H9 (cell line): ENCODE measurements around the gene BCL11B. TPM values are rescaled to one million over a fixed set of nuclear protein-coding genes. Genes with fewer than 3 reads are reported as not detected.

Source experiments
- DNase-seq: peaks from one replicate; pipeline ENCODE4 v3.0.0-alpha.2; 2017
- H2AFZ ChIP-seq: one replicate; pipeline ENCODE4 v1.6.1; 2013; ENCODE audit warnings: mild to moderate bottlenecking, low read length, control low read depth, moderate library complexity
- H2AK5ac ChIP-seq: 2 replicates; pipeline ENCODE4 v1.6.1; 2013; ENCODE audit warnings: low read length, control low read depth, mixed read lengths; ENCODE audit not compliant: insufficient read length
- H2BK120ac ChIP-seq: one replicate; pipeline ENCODE4 v1.6.1; 2013; ENCODE audit warnings: low read depth, mild to moderate bottlenecking, low read length, control low read depth, inconsistent platforms; ENCODE audit not compliant: poor library complexity, severe bottlenecking
- H2BK12ac ChIP-seq: 2 replicates; pipeline ENCODE4 v1.6.1; 2013; ENCODE audit warnings: low read length, control low read depth, mixed read lengths, low read depth; ENCODE audit not compliant: insufficient read length
- H2BK15ac ChIP-seq: 2 replicates; pipeline ENCODE4 v1.6.1; 2013; ENCODE audit warnings: low read depth, low read length, control low read depth
- H2BK20ac ChIP-seq: one replicate; pipeline ENCODE4 v1.6.1; 2013; ENCODE audit warnings: low read depth, mild to moderate bottlenecking, low read length, control low read depth, inconsistent platforms; ENCODE audit not compliant: poor library complexity, severe bottlenecking
- H2BK5ac ChIP-seq: 2 replicates; pipeline ENCODE4 v1.6.1; 2013; ENCODE audit warnings: low read length, control low read depth, mixed read lengths; ENCODE audit not compliant: insufficient read length
- H3K14ac ChIP-seq: 2 replicates; pipeline ENCODE4 v1.6.1; 2013; ENCODE audit warnings: low read length, control low read depth; ENCODE audit not compliant: insufficient read depth
- H3K18ac ChIP-seq: 2 replicates; pipeline ENCODE4 v1.6.1; 2013; ENCODE audit warnings: low read depth, mild to moderate bottlenecking, mixed read lengths, low read length, control low read depth; ENCODE audit not compliant: insufficient read length
- H3K23ac ChIP-seq: 2 replicates; pipeline ENCODE4 v1.6.1; 2013; ENCODE audit warnings: low read length, control low read depth, mixed read lengths, low read depth; ENCODE audit not compliant: insufficient read length
- H3K23me2 ChIP-seq: 2 replicates; pipeline ENCODE4 v1.6.1; 2013; ENCODE audit warnings: low read depth, mild to moderate bottlenecking, mixed read lengths, low read length, control low read depth; ENCODE audit not compliant: insufficient read length, poor library complexity, severe bottlenecking
- H3K27ac ChIP-seq: 2 replicates; pipeline ENCODE4 v1.5.1; 2013; ENCODE audit warnings: low read length, control low read depth, mixed read lengths, low read depth; ENCODE audit not compliant: insufficient read length
- H3K27me3 ChIP-seq: 2 replicates; pipeline ENCODE4 v1.6.1; 2013; ENCODE audit warnings: low read length, control low read depth, inconsistent platforms; ENCODE audit not compliant: insufficient read depth
- H3K4ac ChIP-seq: 2 replicates; pipeline ENCODE4 v1.6.1; 2013; ENCODE audit warnings: low read depth, mild to moderate bottlenecking, control low read depth, inconsistent platforms, low read length, moderate library complexity
- H3K4me1 ChIP-seq: 2 replicates; pipeline ENCODE4 v1.6.1; 2013; ENCODE audit warnings: low read length, control low read depth, inconsistent platforms; ENCODE audit not compliant: insufficient read depth
- H3K4me2 ChIP-seq: 2 replicates; pipeline ENCODE4 v1.6.1; 2013; ENCODE audit warnings: low read length, control low read depth, mixed read lengths; ENCODE audit not compliant: insufficient read length, insufficient read depth
- H3K56ac ChIP-seq: 2 replicates; pipeline ENCODE4 v1.6.1; 2013; ENCODE audit warnings: low read depth, mild to moderate bottlenecking, mixed read lengths, low read length, control low read depth; ENCODE audit not compliant: insufficient read length
- H3K79me1 ChIP-seq: 2 replicates; pipeline ENCODE4 v1.6.1; 2013; ENCODE audit warnings: low read depth, mild to moderate bottlenecking, moderate library complexity, low read length, control low read depth, inconsistent platforms; ENCODE audit not compliant: insufficient read depth, poor library complexity, severe bottlenecking
- H3K79me2 ChIP-seq: 2 replicates; pipeline ENCODE4 v1.6.1; 2013; ENCODE audit warnings: low read length, control low read depth, inconsistent platforms; ENCODE audit not compliant: insufficient read depth
- H3K9ac ChIP-seq: 2 replicates; pipeline ENCODE4 v1.6.1; 2013; ENCODE audit warnings: low read length, control low read depth, mixed read lengths; ENCODE audit not compliant: insufficient read length; ENCODE audit errors: extremely low read depth
- H3K9me3 ChIP-seq: one replicate; pipeline ENCODE4 v1.6.1; 2013; ENCODE audit warnings: low read depth, low read length, inconsistent platforms; ENCODE audit not compliant: control insufficient read depth
- H3T11ph ChIP-seq: one replicate; pipeline ENCODE4 v1.6.1; 2013; ENCODE audit warnings: mild to moderate bottlenecking, low read length, control low read depth, inconsistent platforms
- H4K20me1 ChIP-seq: one replicate; pipeline ENCODE4 v1.6.1; 2013; ENCODE audit not compliant: control insufficient read depth, insufficient read length, insufficient read depth
- H4K5ac ChIP-seq: 2 replicates; pipeline ENCODE4 v1.6.1; 2013; ENCODE audit warnings: low read depth, mild to moderate bottlenecking, mixed read lengths, low read length, control low read depth; ENCODE audit not compliant: insufficient read length
- H4K8ac ChIP-seq: replicated peaks from 2 replicates; pipeline ENCODE4 v1.6.1; 2013; ENCODE audit warnings: low read length, control low read depth, mixed read lengths, low read depth; ENCODE audit not compliant: insufficient read length
- H4K91ac ChIP-seq: 2 replicates; pipeline ENCODE4 v1.6.1; 2013; ENCODE audit warnings: low read depth, mild to moderate bottlenecking, moderate library complexity, mixed read lengths, low read length, control low read depth; ENCODE audit not compliant: insufficient read length
- H3K27ac Mint-ChIP-seq, 3 experiments: 2 replicates in 2 of 3; 3 replicates in 1 of 3; pipeline ENCODE4 v1.8.0; 2020 to 2021; ENCODE audit warnings: mixed read lengths in 3 of 3, mild to moderate bottlenecking in 1 of 3, moderate library complexity in 1 of 3
- H3K27me3 Mint-ChIP-seq: 2 replicates; pipeline ENCODE4 v1.8.0; 2021; ENCODE audit warnings: low read depth, mild to moderate bottlenecking, moderate library complexity, mixed read lengths
- H3K36me3 Mint-ChIP-seq, 3 experiments: 2 replicates in 2 of 3; 3 replicates in 1 of 3; pipeline ENCODE4 v1.8.0; 2020 to 2021; ENCODE audit warnings: low read depth in 3 of 3, mixed read lengths in 3 of 3; ENCODE audit not compliant: insufficient read depth in 1 of 3
- H3K4me1 Mint-ChIP-seq, 2 experiments: 2 replicates each; pipeline ENCODE4 v1.8.0; 2020; ENCODE audit warnings: mixed read lengths in 2 of 2
- H3K4me3 Mint-ChIP-seq, 2 experiments: 2 replicates in 1 of 2; 3 replicates in 1 of 2; pipeline ENCODE4 v1.8.0; 2020 to 2021; ENCODE audit warnings: mild to moderate bottlenecking in 2 of 2, mixed read lengths in 2 of 2, moderate library complexity in 1 of 2
- H3K9me3 Mint-ChIP-seq, 2 experiments: 2 replicates in 1 of 2; 3 replicates in 1 of 2; pipeline ENCODE4 v1.8.0; 2020; ENCODE audit warnings: mild to moderate bottlenecking in 2 of 2, mixed read lengths in 2 of 2, moderate library complexity in 1 of 2
- CTCF ChIP-seq: fragments of 200-600 bp; sonication (generic); conservative IDR thresholded peaks from 3 replicates; pipeline ENCODE4 v1.8.0; 2021; ENCODE audit warnings: antibody characterized with exemption, mild to moderate bottlenecking
- WGBS: extraction: QIAGEN DNeasy Blood & Tissue Kit; methylation state at CpG from one replicate; pipeline ENCODE4 v1.1.7; 2013; ENCODE audit warnings: missing lambda C conversion rate, low lambda C conversion rate, mixed read lengths; ENCODE audit not compliant: insufficient read length; ENCODE audit errors: extremely low coverage; 5-methylcytosine and 5-hydroxymethylcytosine counted together
- total RNA-seq: library from RNA; stranded (reverse); gene quantifications from 2 replicates; pipeline ENCODE4 v1.2.1, GENCODE V29; 2021

Gene BCL11B
- total RNA-seq, 1 experiment from 2014 or later = 4.9 TPM

- Histone ChIP-seq H3K18ac (no peak overlapping the region), H2BK5ac (no peak overlapping the region), H3T11ph (no peak overlapping the region), H3K9me3 (no peaks in the 10 kb centered on the region), H3K23ac (no peak overlapping the region), H3K79me2 (no peaks in the 10 kb centered on the region; the same call in 1 of the 2 replicates), H3K23me2 (no peaks in the 10 kb centered on the region), H3K4me2 (no peak overlapping the region), H2BK12ac (no peak overlapping the region), H3K14ac (no peak overlapping the region), H2BK20ac (no peak overlapping the region), H4K5ac (no peak overlapping the region), H4K91ac (no peak overlapping the region), H3K9ac (no peak overlapping the region), H3K4ac (no peak overlapping the region), H3K27ac (no peak overlapping the region), H3K4me1 (no peaks in the 10 kb centered on the region), H3K27me3 (no peaks in the 10 kb centered on the region), H4K8ac (no peak overlapping the region), H2AK5ac (no peak overlapping the region), H3K79me1 (no peaks in the 10 kb centered on the region), H2BK120ac (no peak overlapping the region), H2AFZ (no peak overlapping the region), H2BK15ac (no peak overlapping the region), H4K20me1 (no peaks in the 10 kb centered on the region), H3K56ac (no peak overlapping the region)
- Mint-ChIP-seq H3K4me3 (no peak overlapping the region), H3K36me3 (no peaks in the 10 kb centered on the region), H3K27me3 (no peaks in the 10 kb centered on the region), H3K9me3 (no peaks in the 10 kb centered on the region), H3K27ac (peak overlapping the region in 2 of 3 experiments; percentile 17 to 34; a peak in 1 of 7 replicates), H3K4me1 (peaks cover 2 to 13% of the 10 kb centered on the region in 2 experiments; a peak in 1 of 4 replicates)
- no peak for TF ChIP-seq CTCF
- WGBS = no CpG with 5 or more reads among the region's 9 CpGs
- DNase-seq = no peak
Observed at GRCh38 chr14:99211410-99211809, 60.6 kb downstream of the BCL11B start.
